SH-SY5Y (cell line): ENCODE measurements around the gene DVL1.

ENCODE experiments used
- GATA2 ChIP-seq: IDR thresholded peaks from 2 replicates; pipeline ENCODE4 v1.6.1; 2011; ENCODE audit warnings: mild to moderate bottlenecking, low read depth, low read length
- GATA3 ChIP-seq: IDR thresholded peaks from 2 replicates; pipeline ENCODE4 v1.6.1; 2011; ENCODE audit warnings: low read depth, mild to moderate bottlenecking, low read length, moderate library complexity

DVL1 gene

DNA sequence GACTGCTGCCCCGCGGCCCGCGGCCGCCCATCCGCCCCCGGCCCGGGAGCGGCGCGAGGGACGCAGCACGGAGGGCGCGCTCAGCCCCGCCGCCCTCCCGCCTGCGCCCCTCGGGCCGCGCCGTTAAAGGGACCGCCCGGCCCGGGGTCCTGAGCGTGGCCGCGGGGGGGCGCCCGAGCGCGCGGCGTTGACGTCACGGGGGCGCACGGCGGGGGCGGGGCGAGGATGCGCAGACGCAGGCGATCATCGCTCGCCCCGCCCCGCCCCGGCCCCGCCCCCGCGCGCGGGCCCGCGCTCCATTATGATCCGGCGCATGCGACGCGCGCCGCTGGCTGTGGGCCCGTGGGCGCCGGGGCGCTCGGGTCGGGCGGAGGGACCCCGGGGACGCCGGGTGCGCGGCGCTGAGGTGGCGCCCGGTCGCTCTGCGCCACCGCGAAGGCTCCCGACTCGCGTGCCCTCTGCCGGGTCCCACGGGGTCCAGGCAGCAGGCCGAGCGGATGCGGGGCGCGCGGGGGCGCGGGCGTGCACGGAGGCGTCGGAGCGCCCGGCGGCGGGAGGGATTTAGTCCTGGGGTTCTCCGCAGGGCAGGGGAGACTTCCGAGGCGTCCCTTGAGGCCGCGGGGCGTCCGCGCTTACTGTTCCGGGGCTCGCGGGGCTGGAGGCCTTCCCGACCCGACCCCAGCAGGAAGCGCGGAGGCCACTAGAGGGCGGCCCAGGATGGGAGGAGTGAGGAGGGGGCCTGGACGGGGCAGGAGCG, at the start of gene DVL1:
Gene DVL1 (minus strand): TSS at position 163 of the 757 bp plus-strand sequence. CDS start 353 bp downstream, outside the sequence.
- TF ChIP-seq GATA3 (no peak), GATA2 (no peak)

DNA sequence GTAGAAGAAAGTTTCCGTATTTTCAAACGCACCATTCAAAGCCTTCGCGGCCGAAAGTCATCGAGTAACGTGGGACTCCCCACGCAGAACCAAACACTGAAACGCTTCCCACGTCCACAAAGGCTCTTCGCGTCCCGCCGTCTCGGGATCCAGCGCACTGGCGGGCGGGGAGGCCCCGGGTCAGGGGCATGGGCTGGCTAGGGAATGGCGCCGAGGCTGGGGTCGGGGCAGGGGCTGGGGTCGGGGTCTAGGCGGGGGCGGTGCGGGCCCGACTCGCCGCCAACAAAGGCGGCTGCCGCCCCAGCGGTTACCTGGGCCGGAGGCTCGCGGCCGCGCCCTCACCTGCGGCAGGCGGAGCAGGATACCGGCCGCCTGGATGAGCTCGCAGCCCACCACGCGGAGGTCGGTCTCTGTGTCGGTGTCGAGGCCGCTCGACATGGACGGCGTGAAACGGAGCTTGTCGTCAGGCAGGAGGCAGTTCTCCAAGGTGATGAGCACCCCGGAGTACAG, 49.5 kb upstream of the DVL1 start:
- TF ChIP-seq GATA3 (no peak), GATA2 (no peak)

DNA sequence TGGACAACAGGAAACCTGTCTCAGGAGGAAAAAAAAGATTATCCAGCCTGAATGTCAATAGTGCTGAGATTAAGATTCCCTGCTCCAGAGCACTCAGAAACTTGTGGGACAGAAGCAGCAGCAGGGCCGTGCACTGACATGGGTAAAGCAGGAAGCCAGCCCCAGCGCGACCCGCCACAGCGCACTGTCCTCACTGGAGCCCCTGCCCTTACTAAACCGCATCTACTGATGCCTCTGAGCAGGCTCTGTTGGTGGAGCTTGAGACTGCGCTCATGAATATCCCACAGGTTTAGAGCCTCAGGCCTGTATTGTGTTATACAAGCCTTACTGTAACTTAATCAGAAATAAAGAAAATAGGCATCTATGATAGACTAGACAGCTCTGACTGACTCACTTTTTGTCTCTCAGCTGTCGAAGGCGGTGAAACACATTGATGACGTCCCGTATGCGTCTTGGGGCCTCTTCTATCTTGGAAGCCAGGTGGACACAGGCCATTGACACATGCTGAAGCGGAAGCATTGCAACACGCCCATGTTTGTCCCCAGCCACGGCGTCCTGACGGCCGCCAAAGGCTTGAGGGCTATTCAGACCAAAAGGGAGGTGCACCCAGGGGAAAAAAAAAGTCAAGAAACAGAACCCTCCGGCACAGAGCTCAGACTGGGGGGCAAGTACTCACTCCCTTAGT, 48.8 kb upstream of the DVL1 start:
- TF ChIP-seq GATA3, result no peak
- TF ChIP-seq GATA2, result no peak

DNA sequence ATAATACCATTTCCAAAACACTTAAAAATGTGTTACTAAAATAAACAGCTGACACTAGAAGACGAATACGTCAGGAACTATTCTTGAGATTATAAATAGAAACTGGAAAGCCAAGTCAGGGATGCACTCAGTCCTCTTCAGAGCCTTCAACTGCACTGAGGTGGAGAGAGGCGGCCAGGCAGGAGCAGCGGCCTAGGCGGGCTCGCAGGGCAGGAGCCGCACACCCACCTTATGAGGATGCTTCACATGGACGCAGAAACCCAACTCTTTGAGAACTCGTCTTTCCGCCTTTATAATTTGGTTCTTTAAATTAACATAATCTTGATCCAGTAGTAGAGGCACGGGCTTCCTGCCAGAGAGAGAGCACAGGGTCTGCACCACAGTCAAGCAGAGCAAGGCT, 45.9 kb upstream of the DVL1 start:
- TF ChIP-seq GATA2, result no peak
- TF ChIP-seq GATA3, result no peak

DNA sequence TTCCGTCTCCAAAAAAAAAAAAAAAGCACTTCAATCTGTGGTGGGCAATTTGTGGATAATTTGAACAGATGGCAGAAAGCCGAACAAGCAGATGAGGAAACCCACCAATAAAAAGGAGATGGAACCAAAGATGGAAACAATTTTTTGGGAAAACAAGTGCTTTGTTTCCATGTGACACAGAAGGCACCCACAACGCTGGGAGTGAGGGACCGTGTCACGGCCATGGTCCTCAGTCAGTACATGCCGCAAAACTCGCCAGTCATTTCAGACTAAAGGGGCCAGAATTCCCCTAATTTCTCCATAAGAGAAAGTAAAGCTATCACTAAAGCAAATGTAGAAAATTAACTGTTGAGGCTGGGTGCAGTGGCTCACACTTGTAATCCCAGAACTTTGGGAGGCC, 44.9 kb upstream of the DVL1 start:
- TF ChIP-seq GATA2 (no peak), GATA3 (no peak)

GRCh38 chr1:1393428-1393827, 44.2 kb upstream of the DVL1 start:
- TF ChIP-seq GATA3 (no peak), GATA2 (no peak)

DNA sequence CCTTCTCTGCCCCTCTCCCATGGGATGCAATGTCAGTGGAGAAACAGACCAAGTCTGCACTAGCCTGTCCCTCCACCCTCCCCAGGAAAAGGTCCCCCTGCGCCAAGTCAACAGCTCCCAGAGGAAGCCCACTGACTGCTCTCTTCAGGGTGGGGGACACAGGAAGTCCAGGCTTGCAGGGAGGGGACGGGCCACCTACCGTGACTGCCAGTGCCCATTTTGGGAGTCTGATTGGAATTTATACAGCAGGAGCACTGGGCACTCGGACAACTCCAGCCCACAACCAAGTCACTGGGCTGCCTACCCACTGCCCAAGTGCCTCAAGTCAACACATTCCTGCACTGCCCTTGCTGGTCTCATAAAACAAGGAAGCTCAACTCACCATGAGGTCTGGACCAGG, 43.8 kb upstream of the DVL1 start:
- no peak for TF ChIP-seq GATA3
- TF ChIP-seq GATA2, result no peak

DNA sequence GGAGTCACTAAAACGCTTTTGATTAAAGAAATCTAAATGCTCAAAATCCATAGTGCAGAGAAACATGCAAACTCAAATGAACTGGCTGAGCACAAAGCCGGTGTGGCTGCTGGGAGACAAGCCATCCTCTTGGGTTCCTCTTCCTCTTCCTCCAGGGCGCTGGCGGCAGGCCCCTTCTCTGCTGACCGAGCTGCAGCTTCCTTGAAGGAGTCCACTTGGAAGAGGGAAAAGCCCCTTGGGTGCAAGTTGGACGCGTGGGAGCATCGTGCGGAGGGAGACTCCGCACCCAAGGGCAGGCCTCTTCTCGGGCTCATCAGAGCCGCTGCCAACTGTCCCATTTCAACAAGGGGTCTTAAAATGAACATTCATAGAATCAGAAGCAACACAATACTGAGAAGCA, 42.0 kb upstream of the DVL1 start:
- TF ChIP-seq GATA3, result no peak
- TF ChIP-seq GATA2, result no peak

DNA sequence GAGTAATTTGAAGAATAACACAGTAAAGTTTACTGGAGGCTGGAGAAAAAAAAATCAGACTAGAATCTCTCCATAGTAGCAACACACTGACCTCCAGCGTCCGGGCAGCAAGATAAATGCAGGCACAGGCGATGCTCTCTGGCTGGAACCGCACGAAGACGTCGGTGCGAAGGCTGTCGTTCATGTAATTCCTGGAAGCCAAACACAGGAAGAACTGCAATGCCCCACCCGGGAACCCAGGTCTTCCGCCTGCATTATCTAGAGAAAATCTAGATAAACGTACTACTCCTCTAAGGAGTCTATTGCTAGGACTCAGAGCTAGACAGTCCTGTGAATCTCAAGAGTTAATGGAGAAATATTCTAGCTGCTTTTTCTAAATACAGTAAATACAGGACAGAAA, 41.5 kb upstream of the DVL1 start:
- TF ChIP-seq GATA2 (no peak), GATA3 (no peak)

DNA sequence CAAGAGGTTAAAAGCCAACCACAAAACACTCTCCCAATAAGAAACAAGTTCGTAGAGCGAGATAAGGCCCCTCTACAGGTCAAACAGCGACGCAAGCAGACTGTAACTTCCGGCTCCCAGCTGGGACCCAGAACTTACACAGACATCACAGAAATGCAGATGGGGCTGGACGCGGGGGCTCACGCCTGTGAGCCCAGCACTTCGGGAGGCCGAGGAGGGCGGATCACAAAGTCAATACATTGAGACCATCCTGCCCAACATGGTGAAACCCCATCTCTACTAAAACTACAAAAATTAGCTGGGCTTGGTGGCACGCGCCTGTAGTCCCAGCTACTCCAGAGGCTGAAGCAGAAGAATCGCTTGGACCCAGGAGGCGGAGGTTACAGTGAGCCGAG, 38.9 kb upstream of the DVL1 start:
- TF ChIP-seq GATA2, result no peak
- no peak for TF ChIP-seq GATA3

GRCh38 chr1:1387098-1388077, 38.2 kb upstream of the DVL1 start:
- TF ChIP-seq GATA2 (no peak), GATA3 (no peak)

DNA sequence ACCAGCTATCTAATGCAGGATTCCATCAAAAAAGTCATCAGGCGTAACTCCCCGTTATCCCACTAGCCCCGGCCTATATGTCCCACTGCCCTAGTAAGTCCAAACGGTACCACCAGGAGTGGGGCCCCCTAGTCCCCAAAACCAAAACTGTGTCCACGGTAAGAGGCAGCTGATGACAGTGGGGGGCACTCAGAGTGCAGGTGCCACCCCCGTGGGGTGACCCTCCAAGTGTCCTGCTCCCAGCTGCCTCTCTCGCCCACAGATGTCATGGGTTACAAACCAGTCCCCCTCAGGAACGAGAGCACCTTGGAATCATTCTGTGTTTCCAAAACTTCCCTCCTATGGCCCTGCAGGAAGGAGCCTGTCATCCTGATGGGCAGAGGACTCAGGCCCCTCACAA, 36.7 kb upstream of the DVL1 start:
- TF ChIP-seq GATA2, result no peak
- TF ChIP-seq GATA3, result no peak

- TF ChIP-seq GATA3, result no peak
- no peak for TF ChIP-seq GATA2
Measured at GRCh38 chr1:1381294-1381693, 32.1 kb upstream of the DVL1 start.

GRCh38 chr1:1380860-1381259, 31.6 kb upstream of the DVL1 start:
- TF ChIP-seq GATA2, result no peak
- TF ChIP-seq GATA3, result no peak
